Fibroblast of lung (primary cell): Measurements from ENCODE around the gene CEP250. TPM values are rescaled to one million over a fixed set of nuclear protein-coding genes. Genes with fewer than 3 reads are reported as not detected.
A peak's percentile ranks its signal among the peaks of the same experiment; 100 is the strongest.

Experiments
- DNase-seq, 2 donors: peaks; one replicate each; pipeline versions ENCODE4 v3.0.0 to v3.0.0-alpha.2; 2010; ENCODE audit warnings: low read depth in 2 of 2
- H2AFZ ChIP-seq: 2 replicates; pipeline ENCODE4 v1.5.1; 2012; ENCODE audit warnings: low read length, control low read depth, inconsistent platforms
- H3K27ac ChIP-seq: 2 replicates; pipeline ENCODE4 v1.5.1; 2011; ENCODE audit warnings: low read length, control low read depth; ENCODE audit not compliant: insufficient read depth
- H3K27me3 ChIP-seq: 2 replicates; pipeline ENCODE4 v1.5.1; 2011; ENCODE audit warnings: mild to moderate bottlenecking, low read length; ENCODE audit not compliant: control insufficient read depth, insufficient read depth
- H3K36me3 ChIP-seq: 2 replicates; pipeline ENCODE4 v1.5.1; 2011; ENCODE audit warnings: low read length; ENCODE audit not compliant: control insufficient read depth, insufficient read depth
- H3K4me1 ChIP-seq: 2 replicates; pipeline ENCODE4 v1.5.1; 2011; ENCODE audit warnings: low read length; ENCODE audit not compliant: control insufficient read depth, insufficient read depth; ENCODE audit errors: extremely low read depth
- H3K4me2 ChIP-seq: 2 replicates; pipeline ENCODE4 v1.5.1; 2011; ENCODE audit warnings: low read length, control low read depth; ENCODE audit not compliant: insufficient read depth; ENCODE audit errors: extremely low read depth
- H3K4me3 ChIP-seq, 4 experiments: fragments of 200-600 bp in 1 of 4; sonication (generic) in 1 of 4; replicated peaks in 1 of 4; 2 replicates each; pipeline ENCODE4 v1.5.1; 2011 to 2016; ENCODE audit warnings: low read length in 4 of 4, low read depth in 3 of 4, mild to moderate bottlenecking in 3 of 4, control low read depth in 2 of 4, inconsistent platforms in 1 of 4, mixed read lengths in 1 of 4; ENCODE audit not compliant: insufficient read depth in 1 of 4; ENCODE audit errors: control extremely low read depth in 1 of 4
- H3K79me2 ChIP-seq: 2 replicates; pipeline ENCODE4 v1.5.1; 2012; ENCODE audit warnings: mild to moderate bottlenecking, low read length, inconsistent platforms; ENCODE audit not compliant: control insufficient read depth, insufficient read depth
- H3K9ac ChIP-seq: 2 replicates; pipeline ENCODE4 v1.5.1; 2011; ENCODE audit warnings: mild to moderate bottlenecking, low read length, control low read depth; ENCODE audit not compliant: insufficient read depth
- H3K9me3 ChIP-seq: 2 replicates; pipeline ENCODE4 v1.5.1; 2012; ENCODE audit warnings: low read depth, low read length; ENCODE audit not compliant: control insufficient read depth, insufficient read depth
- H4K20me1 ChIP-seq: 2 replicates; pipeline ENCODE4 v1.5.1; 2011; ENCODE audit warnings: low read length; ENCODE audit not compliant: control insufficient read depth, insufficient read depth; ENCODE audit errors: extremely low read depth
- CTCF ChIP-seq, 2 donors: IDR thresholded peaks in 1 of 2; conservative IDR thresholded peaks in 1 of 2; 1 replicate in 1 of 2; 2 replicates in 1 of 2; pipeline ENCODE4 v1.5.1; 2011 to 2012; ENCODE audit warnings: low read length in 2 of 2, control low read depth in 1 of 2, inconsistent platforms in 1 of 2, low read depth in 1 of 2, mild to moderate bottlenecking in 1 of 2
- EZH2 ChIP-seq: IDR thresholded peaks from 2 replicates; pipeline ENCODE4 v1.5.1; 2012; ENCODE audit warnings: low read length, control low read depth, mild to moderate bottlenecking; ENCODE audit errors: missing control alignments
- polyA plus RNA-seq, 2 donors: library from polyadenylated mRNA; depleted of rRNA in 1 of 2; stranded (reverse) in 1 of 2; unstranded in 1 of 2; fragments of >200 nt; gene quantifications; 2 replicates each; pipeline ENCODE4 v1.2.1, GENCODE V29; 2011 to 2012; ENCODE audit warnings: missing spikeins in 1 of 2
- total RNA-seq: library from RNA; depleted of rRNA; stranded (reverse); fragments of >200 nt; gene quantifications from 2 replicates; pipeline ENCODE4 v1.2.1, GENCODE V29; 2014

CEP250 gene
- total and polyA plus RNA-seq, 2 donors (not counting 1 experiment from before 2014, with no cell fraction given), result 11.3 to 45.9 TPM

DNA sequence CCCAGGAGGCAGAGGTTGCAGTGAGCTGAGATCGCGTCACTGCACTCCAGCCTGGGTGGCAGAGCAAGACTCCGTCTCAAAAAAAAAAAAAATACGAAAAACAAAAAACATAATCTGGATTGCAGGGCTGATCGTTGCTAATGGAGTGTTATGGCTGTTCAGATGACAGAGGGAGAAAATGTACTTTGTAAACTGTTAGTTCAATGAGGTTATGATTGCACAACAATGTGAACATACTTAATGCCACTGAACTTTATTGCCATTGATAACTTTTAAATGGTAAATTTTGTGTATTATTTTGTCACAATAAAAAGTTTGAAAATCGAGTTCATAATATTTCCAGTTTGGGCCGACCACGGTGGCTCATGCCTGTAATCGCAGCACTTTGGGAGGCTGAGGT, 63.6 kb downstream of the CEP250 start:
- H3K79me2 ChIP-seq, result no peaks in the 10 kb centered on the region
- no peak overlapping the region for H3K27ac ChIP-seq
- no peak overlapping the region for H3K9ac ChIP-seq
- H2AFZ ChIP-seq, result no peak overlapping the region
- TF ChIP-seq CTCF (conservative IDR thresholded peaks at IDR 0.05 in 1 of 2, IDR thresholded peaks at IDR 0.05 in 1 of 2; ENCODE audit: low read depth in 1 of 2, low read length in 2 of 2), result no peak
- no peak overlapping the region for H3K4me3 ChIP-seq
- no peaks in the 10 kb centered on the region for H4K20me1 ChIP-seq
- H3K4me1 ChIP-seq, result peaks cover 10% of the 10 kb centered on the region
- no peaks in the 10 kb centered on the region for H3K9me3 ChIP-seq
- no peak overlapping the region for H3K4me2 ChIP-seq
- H3K36me3 ChIP-seq, result no peaks in the 10 kb centered on the region
- DNase-seq, result peak in 1 of 2 donors; percentile 30
- no peaks in the 10 kb centered on the region for H3K27me3 ChIP-seq

DNA sequence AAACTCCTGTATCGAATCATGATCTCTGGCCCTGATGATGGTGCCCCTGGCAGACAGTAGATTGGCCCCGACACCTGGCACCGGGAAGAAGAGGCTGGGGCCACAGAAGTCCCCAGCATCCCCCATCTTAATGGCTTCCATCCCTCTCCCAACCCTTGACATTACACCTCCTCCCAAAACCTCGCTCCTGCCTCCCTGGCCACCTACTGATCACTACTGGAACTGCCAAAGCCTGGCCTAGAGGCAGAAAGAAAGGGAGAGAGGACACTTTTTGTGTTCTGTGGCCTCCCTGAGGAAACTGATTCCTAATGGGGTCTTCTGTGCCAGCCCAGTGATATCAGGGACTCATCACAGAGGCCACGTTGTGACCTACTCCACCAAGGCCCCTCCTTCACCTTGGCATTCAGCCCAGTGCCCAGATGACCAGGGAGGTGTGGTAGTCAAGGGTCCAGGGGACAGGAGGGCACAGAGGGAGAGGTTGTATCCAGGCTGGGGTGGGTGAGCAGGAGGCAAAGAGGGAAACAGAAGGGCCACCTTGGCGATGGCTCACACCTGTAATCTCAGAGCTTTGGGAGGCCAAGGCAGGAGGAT, 68.0 kb downstream of the CEP250 start:
- H3K9ac ChIP-seq, result no peak overlapping the region
- no peaks in the 10 kb centered on the region for H3K4me1 ChIP-seq
- H3K4me3 ChIP-seq, result no peak overlapping the region
- no peaks in the 10 kb centered on the region for H3K27me3 ChIP-seq
- H3K79me2 ChIP-seq, result no peaks in the 10 kb centered on the region
- H3K27ac ChIP-seq, result no peak overlapping the region
- no peaks in the 10 kb centered on the region for H4K20me1 ChIP-seq
- no peaks in the 10 kb centered on the region for H3K9me3 ChIP-seq
- no peak for DNase-seq
- no peaks in the 10 kb centered on the region for H3K36me3 ChIP-seq
- H2AFZ ChIP-seq, result no peak overlapping the region
- TF ChIP-seq CTCF (conservative IDR thresholded peaks at IDR 0.05 in 1 of 2, IDR thresholded peaks at IDR 0.05 in 1 of 2; ENCODE audit: low read depth in 1 of 2, low read length in 2 of 2), result peak; percentile 44 to 61
- no peak for TF ChIP-seq EZH2
- H3K4me2 ChIP-seq, result no peak overlapping the region

DNA sequence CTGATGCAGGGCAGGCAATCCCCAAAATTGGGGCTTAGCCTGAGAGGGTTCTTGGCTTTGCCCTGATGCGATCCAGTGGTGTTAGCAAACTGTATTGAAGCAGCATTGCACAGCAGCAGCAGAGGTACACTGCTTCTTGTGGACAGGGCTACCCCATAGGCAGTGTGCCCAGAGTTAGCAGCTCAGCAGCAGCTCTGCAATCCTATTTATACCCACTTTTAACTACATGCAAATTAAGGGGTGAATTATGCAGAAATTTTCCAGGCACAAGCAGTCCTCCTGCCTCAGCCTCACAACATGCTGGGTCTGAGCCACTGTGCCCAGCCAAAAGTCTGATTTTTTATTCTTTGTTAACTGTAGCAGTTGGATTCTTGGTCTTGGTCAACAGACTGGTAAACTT, 70.2 kb downstream of the CEP250 start:
- H3K4me1 ChIP-seq, result no peaks in the 10 kb centered on the region
- no peaks in the 10 kb centered on the region for H3K79me2 ChIP-seq
- H3K27me3 ChIP-seq, result no peaks in the 10 kb centered on the region
- no peak overlapping the region for H3K4me2 ChIP-seq
- no peaks in the 10 kb centered on the region for H4K20me1 ChIP-seq
- no peaks in the 10 kb centered on the region for H3K9me3 ChIP-seq
- no peak overlapping the region for H3K4me3 ChIP-seq
- H3K9ac ChIP-seq, result no peak overlapping the region
- H3K36me3 ChIP-seq, result no peaks in the 10 kb centered on the region
- TF ChIP-seq EZH2 (no peak), CTCF (conservative IDR thresholded peaks at IDR 0.05 in 1 of 2, IDR thresholded peaks at IDR 0.05 in 1 of 2; ENCODE audit: low read depth in 1 of 2, low read length in 2 of 2) (no peak)
- DNase-seq, result no peak
- H2AFZ ChIP-seq, result no peak overlapping the region
- no peak overlapping the region for H3K27ac ChIP-seq
